GM12892 (cell line): ENCODE data around the gene PANK2.

Source experiments
- POLR2A ChIP-seq: IDR thresholded peaks from 2 replicates; pipeline ENCODE4 v1.6.1; 2011; ENCODE audit warnings: low read depth, low read length, control low read depth
- POLR2AphosphoS5 ChIP-seq: IDR thresholded peaks from 2 replicates; pipeline ENCODE4 v1.6.1; 2011; ENCODE audit warnings: low read depth, low read length, control low read depth
- TAF1 ChIP-seq: IDR thresholded peaks from 2 replicates; pipeline ENCODE4 v1.6.1; 2011; ENCODE audit warnings: low read depth, mild to moderate bottlenecking, control low read depth, low read length, borderline replicate concordance

- TF ChIP-seq POLR2A = no peak
- no peak for TF ChIP-seq POLR2AphosphoS5
- no peak for TF ChIP-seq TAF1
These were observed 46.2 kb downstream of the PANK2 start for GRCh38 chr20:3935295-3935955.
